ENCODE measurements around the gene ZBTB17.

Gene ZBTB17

GRCh38 chr1:15966081-15966955, 9.6 kb downstream of the ZBTB17 start:
- DNase-seq (ENCODE audit: low read depth) = no peak
- H3K4me3 ChIP-seq (ENCODE audit: low read depth, low read length) = no peak overlapping the region
- in situ Hi-C loops (cut with HindIII; ENCODE audit: low sequenced_read_pairs) = no loop called here
- no peak for TF ChIP-seq CTCF (IDR thresholded peaks at IDR 0.05; ENCODE audit: low read depth, low read length, missing control alignments)

- no peak for TF ChIP-seq CTCF (IDR thresholded peaks at IDR 0.05; ENCODE audit: low read depth, low read length, missing control alignments)
- no peak for DNase-seq (ENCODE audit: low read depth)
- H3K4me3 ChIP-seq (ENCODE audit: low read depth, low read length) = no peak overlapping the region
- in situ Hi-C loops (cut with HindIII; ENCODE audit: low sequenced_read_pairs) = no loop called here
Measured at GRCh38 chr1:15965228-15965767, 10.6 kb downstream of the ZBTB17 start.

GRCh38 chr1:15963968-15964648, 11.8 kb downstream of the ZBTB17 start:
- in situ Hi-C loops (cut with HindIII; ENCODE audit: low sequenced_read_pairs) = no loop called here
- no peak for TF ChIP-seq CTCF (IDR thresholded peaks at IDR 0.05; ENCODE audit: low read depth, low read length, missing control alignments)
- no peak for DNase-seq (ENCODE audit: low read depth)
- H3K4me3 ChIP-seq (ENCODE audit: low read depth, low read length) = no peak overlapping the region

GRCh38 chr1:15963363-15963967, 12.4 kb downstream of the ZBTB17 start:
- no peak for TF ChIP-seq CTCF (IDR thresholded peaks at IDR 0.05; ENCODE audit: low read depth, low read length, missing control alignments)
- no peak for DNase-seq (ENCODE audit: low read depth)
- in situ Hi-C loops (cut with HindIII; ENCODE audit: low sequenced_read_pairs) = no loop called here
- no peak overlapping the region for H3K4me3 ChIP-seq (ENCODE audit: low read depth, low read length)

GRCh38 chr1:15962671-15963362, 13.1 kb downstream of the ZBTB17 start:
- in situ Hi-C loops (cut with HindIII; ENCODE audit: low sequenced_read_pairs) = no loop called here
- TF ChIP-seq CTCF (IDR thresholded peaks at IDR 0.05; ENCODE audit: low read depth, low read length, missing control alignments) = no peak
- H3K4me3 ChIP-seq (ENCODE audit: low read depth, low read length) = no peak overlapping the region
- DNase-seq (ENCODE audit: low read depth) = no peak

GRCh38 chr1:15962176-15962575, 13.7 kb downstream of the ZBTB17 start:
- TF ChIP-seq CTCF (IDR thresholded peaks at IDR 0.05; ENCODE audit: low read depth, low read length, missing control alignments) = peak; percentile 15
- in situ Hi-C loops (cut with HindIII; ENCODE audit: low sequenced_read_pairs) = no loop called here
- no peak overlapping the region for H3K4me3 ChIP-seq (ENCODE audit: low read depth, low read length)
- DNase-seq (ENCODE audit: low read depth) = no peak

Data from astrocyte of the cerebellum (primary cell).